ENCODE data around the gene ZER1. TPM values are rescaled to one million over a fixed set of nuclear protein-coding genes. Genes with fewer than 3 reads are reported as not detected.

ZER1 gene
- total and polyA plus RNA-seq, 2 of the 4 experiments (the other 2 are of a cell fraction): 7.7 to 34.9 TPM

DNA sequence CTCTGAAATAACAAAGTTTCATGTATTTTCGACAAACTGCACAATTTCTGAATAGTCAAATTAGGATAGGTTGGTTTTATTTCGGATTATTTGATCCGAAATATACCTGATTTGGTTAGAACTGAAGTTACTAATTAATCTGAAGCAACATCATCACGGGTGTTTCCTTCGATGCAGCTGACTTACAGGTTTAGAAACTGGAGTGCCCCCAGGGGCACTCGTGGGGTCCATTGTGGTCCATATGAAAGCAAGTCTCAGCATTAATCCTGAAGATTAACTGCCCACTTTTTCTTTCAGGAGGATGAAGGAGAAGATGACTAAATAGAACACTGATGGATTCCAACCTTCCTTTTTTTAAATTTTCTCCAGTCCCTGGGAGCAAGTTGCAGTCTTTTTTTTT, 77.4 kb downstream of the ZER1 start:
- BruUV-seq (replicated peaks): no TSS peak
- peaks cover 27% of the 10 kb centered on the region for H3K36me3 ChIP-seq (ENCODE audit: control insufficient read depth, insufficient read depth, low read length)
- POLR2A ChIA-PET (ENCODE audit: unreplicated experiment): no interaction called here
- no peak for ATAC-seq (ENCODE audit: low read depth)
- no peak overlapping the region for H2AFZ ChIP-seq (replicated peaks; ENCODE audit: low read length, poor library complexity)
- dilution Hi-C loops (cut with HindIII; ENCODE audit: low sequenced_read_pairs, unreplicated experiment) (no loop called here), intact Hi-C loops (cut with micrococcal nuclease) (loop anchor here (10.0 kb wide), 1 partner anchor 120 kb away; no protein-coding TSS in a partner anchor), in situ Hi-C loops (cut with MboI; ENCODE audit: low sequenced_read_pairs) (no loop called here)
- H4K20me1 ChIP-seq (ENCODE audit: insufficient read depth, low read length): peaks cover 25% of the 10 kb centered on the region
- H4K8ac ChIP-seq (ENCODE audit: low read depth in 2 of 2, low read length in 2 of 2): no peak overlapping the region
- no peaks in the 10 kb centered on the region for H3K4me1 ChIP-seq (ENCODE audit: control insufficient read depth, insufficient read depth, low read length)
- 91% methylated on average over 4 of the region's 6 CpGs; no CpG with 5 or more reads in 1 of the 2 experiments for WGBS, 2 experiments (ENCODE audit: extremely low coverage in 2 of 2, insufficient read length in 1 of 2)
- no peak for DNase-seq
- no peak overlapping the region for H4K5ac ChIP-seq (ENCODE audit: low read depth, low read length)
- no peak overlapping the region for H3K9ac ChIP-seq (ENCODE audit: low read depth, low read length)
- TF ChIP-seq MAZ (IDR thresholded peaks at IDR 0.05; ENCODE audit: borderline replicate concordance, low read depth, low read length): no peak
- TF ChIP-seq MAFK (IDR thresholded peaks at IDR 0.05; ENCODE audit: low read depth, low read length): no peak
- TF ChIP-seq SMC3 (IDR thresholded peaks at IDR 0.05; ENCODE audit: low read depth, low read length): no peak
- no peak for TF ChIP-seq ELK1 (IDR thresholded peaks at IDR 0.05; ENCODE audit: borderline replicate concordance, low read depth, low read length)
- TF ChIP-seq, protein P1, sequence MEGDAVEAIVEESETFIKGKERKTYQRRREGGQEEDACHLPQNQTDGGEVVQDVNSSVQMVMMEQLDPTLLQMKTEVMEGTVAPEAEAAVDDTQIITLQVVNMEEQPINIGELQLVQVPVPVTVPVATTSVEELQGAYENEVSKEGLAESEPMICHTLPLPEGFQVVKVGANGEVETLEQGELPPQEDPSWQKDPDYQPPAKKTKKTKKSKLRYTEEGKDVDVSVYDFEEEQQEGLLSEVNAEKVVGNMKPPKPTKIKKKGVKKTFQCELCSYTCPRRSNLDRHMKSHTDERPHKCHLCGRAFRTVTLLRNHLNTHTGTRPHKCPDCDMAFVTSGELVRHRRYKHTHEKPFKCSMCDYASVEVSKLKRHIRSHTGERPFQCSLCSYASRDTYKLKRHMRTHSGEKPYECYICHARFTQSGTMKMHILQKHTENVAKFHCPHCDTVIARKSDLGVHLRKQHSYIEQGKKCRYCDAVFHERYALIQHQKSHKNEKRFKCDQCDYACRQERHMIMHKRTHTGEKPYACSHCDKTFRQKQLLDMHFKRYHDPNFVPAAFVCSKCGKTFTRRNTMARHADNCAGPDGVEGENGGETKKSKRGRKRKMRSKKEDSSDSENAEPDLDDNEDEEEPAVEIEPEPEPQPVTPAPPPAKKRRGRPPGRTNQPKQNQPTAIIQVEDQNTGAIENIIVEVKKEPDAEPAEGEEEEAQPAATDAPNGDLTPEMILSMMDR (conservative IDR thresholded peaks at IDR 0.05; ENCODE audit: low read depth, low read length): no peak
- TF ChIP-seq NFE2L2 (IDR thresholded peaks at IDR 0.05; ENCODE audit: low read depth, low read length): no peak
- TF ChIP-seq, protein P2, sequence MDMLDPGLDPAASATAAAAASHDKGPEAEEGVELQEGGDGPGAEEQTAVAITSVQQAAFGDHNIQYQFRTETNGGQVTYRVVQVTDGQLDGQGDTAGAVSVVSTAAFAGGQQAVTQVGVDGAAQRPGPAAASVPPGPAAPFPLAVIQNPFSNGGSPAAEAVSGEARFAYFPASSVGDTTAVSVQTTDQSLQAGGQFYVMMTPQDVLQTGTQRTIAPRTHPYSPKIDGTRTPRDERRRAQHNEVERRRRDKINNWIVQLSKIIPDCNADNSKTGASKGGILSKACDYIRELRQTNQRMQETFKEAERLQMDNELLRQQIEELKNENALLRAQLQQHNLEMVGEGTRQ (IDR thresholded peaks at IDR 0.05; ENCODE audit: low read depth, low read length): no peak
- no peak for TF ChIP-seq CHD1 (IDR thresholded peaks at IDR 0.05; ENCODE audit: low read depth, low read length)
- no peak for TF ChIP-seq RAD21 (IDR thresholded peaks at IDR 0.05; ENCODE audit: low read length)
- no peak for TF ChIP-seq MXI1 (IDR thresholded peaks at IDR 0.05; ENCODE audit: borderline replicate concordance, low read depth, low read length)
- TF ChIP-seq FOS (IDR thresholded peaks at IDR 0.05; ENCODE audit: low read depth, low read length): no peak
- no peak for TF ChIP-seq CEBPB (IDR thresholded peaks at IDR 0.05; ENCODE audit: low read depth, low read length)
- no peak for TF ChIP-seq RCOR1 (IDR thresholded peaks at IDR 0.05; ENCODE audit: insufficient replicate concordance, low read length)
- peaks cover 10 to 43% of the 10 kb centered on the region in 2 experiments; a peak in 3 of 4 replicates for H3K79me1 ChIP-seq (ENCODE audit: low read depth in 1 of 2, low read length in 2 of 2)
- peaks cover 9% of the 10 kb centered on the region for H3K9me1 ChIP-seq (ENCODE audit: insufficient read depth, low read length)
- H2BK20ac ChIP-seq (ENCODE audit: low read depth, low read length): no peak overlapping the region
- no peak overlapping the region for H3K18ac ChIP-seq (ENCODE audit: low read depth, low read length)
- H2AK5ac ChIP-seq (ENCODE audit: low read depth, low read length): no peak overlapping the region
- no peak overlapping the region for H2AK9ac ChIP-seq (replicated peaks; ENCODE audit: low read depth, low read length, poor library complexity)
- H3K4ac ChIP-seq (ENCODE audit: low read depth, low read length): no peak overlapping the region
- no peak overlapping the region for H3K27ac ChIP-seq (ENCODE audit: insufficient read depth, low read length)
- H3K4me2 ChIP-seq (ENCODE audit: low read depth, low read length): no peak overlapping the region
- no peaks in the 10 kb centered on the region for H3K9me3 ChIP-seq (ENCODE audit: control insufficient read depth, insufficient read depth, low read length)
- H3K23ac ChIP-seq (ENCODE audit: low read depth, low read length): no peak overlapping the region
- H3K56ac ChIP-seq (ENCODE audit: extremely low read depth, insufficient read depth, low read length): no peak overlapping the region
- H3K27me3 ChIP-seq (ENCODE audit: control insufficient read depth, insufficient read depth, low read length): no peaks in the 10 kb centered on the region
- no peak overlapping the region for H2BK15ac ChIP-seq (ENCODE audit: low read depth, low read length)
- H4K91ac ChIP-seq (ENCODE audit: insufficient read depth, low read depth, low read length): no peak overlapping the region
- no peak overlapping the region for H2BK5ac ChIP-seq (ENCODE audit: low read depth, low read length, poor library complexity, severe bottlenecking)
- H3K4me3 ChIP-seq (ENCODE audit: insufficient read depth, low read depth, low read length): no peak overlapping the region
- H2BK120ac ChIP-seq (ENCODE audit: low read depth, low read length): no peak overlapping the region
- H3K14ac ChIP-seq (replicated peaks; ENCODE audit: low read depth, low read length): no peak overlapping the region
- CTCF ChIA-PET: no interaction called here
